Fibroblast of lung (primary cell): ENCODE results near the gene IL25. TPM values are rescaled to one million over a fixed set of nuclear protein-coding genes. Genes with fewer than 3 reads are reported as not detected.

Experiments used
- DNase-seq, 2 donors: peaks; one replicate each; pipeline versions ENCODE4 v3.0.0 to v3.0.0-alpha.2; 2010; ENCODE audit warnings: low read depth in 2 of 2
- H2AFZ ChIP-seq: 2 replicates; pipeline ENCODE4 v1.5.1; 2012; ENCODE audit warnings: low read length, control low read depth, inconsistent platforms
- H3K27ac ChIP-seq: 2 replicates; pipeline ENCODE4 v1.5.1; 2011; ENCODE audit warnings: low read length, control low read depth; ENCODE audit not compliant: insufficient read depth
- H3K27me3 ChIP-seq: 2 replicates; pipeline ENCODE4 v1.5.1; 2011; ENCODE audit warnings: mild to moderate bottlenecking, low read length; ENCODE audit not compliant: control insufficient read depth, insufficient read depth
- H3K36me3 ChIP-seq: 2 replicates; pipeline ENCODE4 v1.5.1; 2011; ENCODE audit warnings: low read length; ENCODE audit not compliant: control insufficient read depth, insufficient read depth
- H3K4me1 ChIP-seq: 2 replicates; pipeline ENCODE4 v1.5.1; 2011; ENCODE audit warnings: low read length; ENCODE audit not compliant: control insufficient read depth, insufficient read depth; ENCODE audit errors: extremely low read depth
- H3K4me2 ChIP-seq: 2 replicates; pipeline ENCODE4 v1.5.1; 2011; ENCODE audit warnings: low read length, control low read depth; ENCODE audit not compliant: insufficient read depth; ENCODE audit errors: extremely low read depth
- H3K4me3 ChIP-seq, 4 experiments: fragments of 200-600 bp in 1 of 4; sonication (generic) in 1 of 4; replicated peaks in 1 of 4; 2 replicates each; pipeline ENCODE4 v1.5.1; 2011 to 2016; ENCODE audit warnings: low read length in 4 of 4, low read depth in 3 of 4, mild to moderate bottlenecking in 3 of 4, control low read depth in 2 of 4, inconsistent platforms in 1 of 4, mixed read lengths in 1 of 4; ENCODE audit not compliant: insufficient read depth in 1 of 4; ENCODE audit errors: control extremely low read depth in 1 of 4
- H3K79me2 ChIP-seq: 2 replicates; pipeline ENCODE4 v1.5.1; 2012; ENCODE audit warnings: mild to moderate bottlenecking, low read length, inconsistent platforms; ENCODE audit not compliant: control insufficient read depth, insufficient read depth
- H3K9ac ChIP-seq: 2 replicates; pipeline ENCODE4 v1.5.1; 2011; ENCODE audit warnings: mild to moderate bottlenecking, low read length, control low read depth; ENCODE audit not compliant: insufficient read depth
- H3K9me3 ChIP-seq: 2 replicates; pipeline ENCODE4 v1.5.1; 2012; ENCODE audit warnings: low read depth, low read length; ENCODE audit not compliant: control insufficient read depth, insufficient read depth
- H4K20me1 ChIP-seq: 2 replicates; pipeline ENCODE4 v1.5.1; 2011; ENCODE audit warnings: low read length; ENCODE audit not compliant: control insufficient read depth, insufficient read depth; ENCODE audit errors: extremely low read depth
- EZH2 ChIP-seq: IDR thresholded peaks from 2 replicates; pipeline ENCODE4 v1.5.1; 2012; ENCODE audit warnings: low read length, control low read depth, mild to moderate bottlenecking; ENCODE audit errors: missing control alignments
- polyA plus RNA-seq, 2 donors: library from polyadenylated mRNA; depleted of rRNA in 1 of 2; stranded (reverse) in 1 of 2; unstranded in 1 of 2; fragments of >200 nt; gene quantifications; 2 replicates each; pipeline ENCODE4 v1.2.1, GENCODE V29; 2011 to 2012; ENCODE audit warnings: missing spikeins in 1 of 2
- total RNA-seq: library from RNA; depleted of rRNA; stranded (reverse); fragments of >200 nt; gene quantifications from 2 replicates; pipeline ENCODE4 v1.2.1, GENCODE V29; 2014
- TF ChIP-seq, protein P1 (sequence below), 2 donors: IDR thresholded peaks in 1 of 2; conservative IDR thresholded peaks in 1 of 2; 1 replicate in 1 of 2; 2 replicates in 1 of 2; pipeline ENCODE4 v1.5.1; 2011 to 2012; ENCODE audit warnings: low read length in 2 of 2, control low read depth in 1 of 2, inconsistent platforms in 1 of 2, low read depth in 1 of 2, mild to moderate bottlenecking in 1 of 2

The IL25 gene
- total and polyA plus RNA-seq, 2 donors (not counting 1 experiment from before 2014, with no cell fraction given): not detected

DNA sequence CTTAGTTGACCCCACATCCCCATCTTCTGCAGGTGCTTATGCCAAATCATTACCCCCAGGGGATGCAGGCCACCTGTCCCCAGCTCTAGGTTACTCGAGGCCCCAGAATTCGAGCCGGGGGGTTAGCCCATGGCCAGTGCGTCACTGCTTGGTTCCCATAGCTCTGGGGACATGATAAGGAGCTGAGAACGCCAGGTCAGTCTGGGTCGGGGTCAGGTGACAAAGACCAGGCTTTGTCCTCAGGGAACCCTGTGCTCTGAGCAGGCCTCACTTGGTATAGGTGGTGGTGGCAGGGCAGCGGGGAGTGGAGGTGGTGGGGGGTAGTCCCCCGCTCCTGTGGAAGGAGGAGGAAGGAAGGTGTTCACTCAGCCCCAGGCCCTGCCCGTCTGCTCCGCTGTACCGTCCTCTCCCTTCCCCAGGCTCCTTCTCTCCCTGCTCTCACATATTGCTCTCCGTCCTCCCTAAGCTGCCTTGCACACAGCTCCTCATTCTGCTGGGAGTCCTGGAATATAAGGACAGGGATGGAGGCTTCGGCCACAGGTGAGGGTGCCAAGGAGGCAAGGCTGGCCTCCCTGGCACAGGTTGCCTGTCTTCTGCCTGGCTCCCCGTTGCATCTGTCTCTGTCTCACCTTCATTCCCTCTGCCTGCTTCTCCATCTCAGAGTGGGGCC lies 37.5 kb downstream of the IL25 start:
- Histone ChIP-seq H3K27ac (no peak overlapping the region), H3K27me3 (peaks cover 6% of the 10 kb centered on the region), H3K4me2 (no peak overlapping the region), H3K4me3 (no peak overlapping the region), H4K20me1 (no peaks in the 10 kb centered on the region), H3K9me3 (no peaks in the 10 kb centered on the region), H3K36me3 (no peaks in the 10 kb centered on the region), H3K79me2 (no peaks in the 10 kb centered on the region), H3K9ac (no peak overlapping the region), H2AFZ (no peak overlapping the region), H3K4me1 (no peaks in the 10 kb centered on the region)
- no peak for DNase-seq
- TF ChIP-seq, protein P1, sequence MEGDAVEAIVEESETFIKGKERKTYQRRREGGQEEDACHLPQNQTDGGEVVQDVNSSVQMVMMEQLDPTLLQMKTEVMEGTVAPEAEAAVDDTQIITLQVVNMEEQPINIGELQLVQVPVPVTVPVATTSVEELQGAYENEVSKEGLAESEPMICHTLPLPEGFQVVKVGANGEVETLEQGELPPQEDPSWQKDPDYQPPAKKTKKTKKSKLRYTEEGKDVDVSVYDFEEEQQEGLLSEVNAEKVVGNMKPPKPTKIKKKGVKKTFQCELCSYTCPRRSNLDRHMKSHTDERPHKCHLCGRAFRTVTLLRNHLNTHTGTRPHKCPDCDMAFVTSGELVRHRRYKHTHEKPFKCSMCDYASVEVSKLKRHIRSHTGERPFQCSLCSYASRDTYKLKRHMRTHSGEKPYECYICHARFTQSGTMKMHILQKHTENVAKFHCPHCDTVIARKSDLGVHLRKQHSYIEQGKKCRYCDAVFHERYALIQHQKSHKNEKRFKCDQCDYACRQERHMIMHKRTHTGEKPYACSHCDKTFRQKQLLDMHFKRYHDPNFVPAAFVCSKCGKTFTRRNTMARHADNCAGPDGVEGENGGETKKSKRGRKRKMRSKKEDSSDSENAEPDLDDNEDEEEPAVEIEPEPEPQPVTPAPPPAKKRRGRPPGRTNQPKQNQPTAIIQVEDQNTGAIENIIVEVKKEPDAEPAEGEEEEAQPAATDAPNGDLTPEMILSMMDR (conservative IDR thresholded peaks at IDR 0.05 in 1 of 2, IDR thresholded peaks at IDR 0.05 in 1 of 2; ENCODE audit: low read depth in 1 of 2, low read length in 2 of 2): no peak
- TF ChIP-seq EZH2: no peak

DNA sequence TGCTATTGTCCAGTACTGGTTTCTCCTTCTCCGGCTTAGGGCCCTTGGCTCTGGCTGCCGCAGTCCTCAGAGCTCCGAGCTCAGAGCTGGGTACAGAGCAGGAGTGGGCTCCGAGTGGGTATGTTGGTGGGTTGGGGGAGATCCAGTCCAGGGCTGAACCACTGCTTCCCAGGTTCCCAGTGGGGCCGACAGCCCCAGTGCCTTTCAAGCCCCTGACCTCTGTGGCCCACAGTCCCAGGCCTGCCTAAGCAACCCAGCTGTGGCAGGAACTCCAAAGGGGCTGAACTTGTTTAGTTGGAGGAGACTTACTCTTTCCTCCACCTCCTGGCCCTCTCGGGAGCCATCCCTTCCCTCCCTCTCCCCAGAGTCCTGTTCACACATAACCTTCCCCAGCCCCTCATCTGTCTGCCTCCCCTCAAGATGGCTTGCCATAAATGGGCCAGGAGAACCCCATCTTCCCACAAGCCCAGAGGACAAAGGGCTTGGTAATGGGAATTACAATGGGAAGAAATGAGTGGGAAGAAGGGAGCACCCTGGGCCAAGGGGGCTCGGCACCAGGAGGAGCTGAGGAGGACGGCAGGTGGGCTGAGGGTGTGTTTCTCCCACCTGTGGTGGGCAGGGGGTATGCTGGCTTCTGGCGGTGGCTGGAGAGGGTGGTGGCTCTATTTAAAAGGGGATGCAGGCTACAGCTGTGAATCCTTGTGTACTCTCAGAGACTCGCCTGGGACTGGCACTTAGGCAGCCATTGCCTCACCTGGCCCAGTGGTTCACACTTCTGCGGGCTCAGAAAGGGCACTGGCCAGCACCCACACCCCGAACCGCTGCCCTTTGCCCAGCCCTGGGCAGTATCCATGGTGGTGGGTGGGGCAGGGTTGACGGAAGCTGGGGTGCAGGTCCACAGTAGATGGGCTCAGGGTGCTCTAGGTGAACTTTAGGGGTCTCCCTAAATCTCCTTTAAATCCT lies 39.2 kb downstream of the IL25 start:
- no peaks in the 10 kb centered on the region for H4K20me1 ChIP-seq
- H3K9ac ChIP-seq: no peak overlapping the region
- H3K9me3 ChIP-seq: no peaks in the 10 kb centered on the region
- H3K4me2 ChIP-seq: no peak overlapping the region
- H3K36me3 ChIP-seq: no peaks in the 10 kb centered on the region
- H3K27ac ChIP-seq: no peak overlapping the region
- no peak for DNase-seq
- no peaks in the 10 kb centered on the region for H3K4me1 ChIP-seq
- H2AFZ ChIP-seq: no peak overlapping the region
- TF ChIP-seq, protein P1 (conservative IDR thresholded peaks at IDR 0.05 in 1 of 2, IDR thresholded peaks at IDR 0.05 in 1 of 2; ENCODE audit: low read depth in 1 of 2, low read length in 2 of 2): no peak
- no peak for TF ChIP-seq EZH2
- H3K27me3 ChIP-seq: peaks cover 6% of the 10 kb centered on the region
- H3K4me3 ChIP-seq: no peak overlapping the region
- H3K79me2 ChIP-seq: no peaks in the 10 kb centered on the region

GRCh38 chr14:23413681-23414080 lies 41.1 kb downstream of the IL25 start:
- H3K4me3 ChIP-seq: no peak overlapping the region
- H2AFZ ChIP-seq: no peak overlapping the region
- no peaks in the 10 kb centered on the region for H3K36me3 ChIP-seq
- DNase-seq: no peak
- no peak overlapping the region for H3K4me2 ChIP-seq
- peaks cover 6% of the 10 kb centered on the region for H3K27me3 ChIP-seq
- H3K79me2 ChIP-seq: no peaks in the 10 kb centered on the region
- H3K27ac ChIP-seq: no peak overlapping the region
- no peak for TF ChIP-seq EZH2
- TF ChIP-seq, protein P1 (conservative IDR thresholded peaks at IDR 0.05 in 1 of 2, IDR thresholded peaks at IDR 0.05 in 1 of 2; ENCODE audit: low read depth in 1 of 2, low read length in 2 of 2): no peak
- no peaks in the 10 kb centered on the region for H3K9me3 ChIP-seq
- H4K20me1 ChIP-seq: no peaks in the 10 kb centered on the region
- no peak overlapping the region for H3K9ac ChIP-seq
- H3K4me1 ChIP-seq: no peaks in the 10 kb centered on the region
